Left lobe of liver (tissue), 2 donors: ENCODE data around the gene ADGRD2. TPM values are rescaled to one million over a fixed set of nuclear protein-coding genes. Genes with fewer than 3 reads are reported as not detected.

Source experiments
- ATAC-seq: fragments of 200-7000 bp; cut with Tn5 transposase; one replicate; pipeline ENCODE4 v1.9.1; 2020; ENCODE audit warnings: mild to moderate bottlenecking, moderate library complexity
- DNase-seq: peaks from one replicate; pipeline ENCODE4 v3.0.0-alpha.2; 2020; ENCODE audit warnings: low spot score
- total RNA-seq: library from RNA; stranded (reverse); gene quantifications from one replicate; pipeline ENCODE4 v1.2.1, GENCODE V29; 2021
- donor health status: DM: no; HTN: no; CAD: no; lungs with moderate emphysema.
- donor health status: DM: no; HTN: yes; CAD: no.

The ADGRD2 gene
- total RNA-seq, 1 donor from 2014 or later = not detected

DNA sequence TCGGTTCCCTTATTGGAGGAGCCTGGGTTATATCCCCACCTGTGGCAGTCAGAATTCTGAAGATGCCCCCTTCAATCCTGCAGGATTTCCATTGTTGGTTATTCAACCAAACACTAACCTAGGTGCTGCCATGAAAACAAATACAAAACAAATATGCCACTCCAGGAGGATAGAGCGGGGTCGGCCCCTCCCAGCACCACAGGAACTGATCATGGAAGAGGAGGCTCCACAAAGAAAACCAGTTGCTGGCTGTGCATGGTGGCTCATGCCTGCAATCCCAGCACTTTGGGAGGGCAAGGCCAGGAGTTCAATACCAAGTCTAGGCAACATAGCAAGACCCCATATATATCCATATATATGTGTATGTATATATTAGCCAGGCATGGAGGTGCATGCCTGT lies 13.2 kb upstream of the ADGRD2 start:
- no peak for ATAC-seq

GRCh38 chr9:124438091-124438490 lies 12.2 kb upstream of the ADGRD2 start:
- ATAC-seq = no peak
- DNase-seq = no peak

More for the DNA sequence above, 13.2 kb upstream of the ADGRD2 start:
- no peak for DNase-seq

GRCh38 chr9:124439086-124439485 lies 11.2 kb upstream of the ADGRD2 start:
- DNase-seq (no peak), ATAC-seq (no peak)

DNA sequence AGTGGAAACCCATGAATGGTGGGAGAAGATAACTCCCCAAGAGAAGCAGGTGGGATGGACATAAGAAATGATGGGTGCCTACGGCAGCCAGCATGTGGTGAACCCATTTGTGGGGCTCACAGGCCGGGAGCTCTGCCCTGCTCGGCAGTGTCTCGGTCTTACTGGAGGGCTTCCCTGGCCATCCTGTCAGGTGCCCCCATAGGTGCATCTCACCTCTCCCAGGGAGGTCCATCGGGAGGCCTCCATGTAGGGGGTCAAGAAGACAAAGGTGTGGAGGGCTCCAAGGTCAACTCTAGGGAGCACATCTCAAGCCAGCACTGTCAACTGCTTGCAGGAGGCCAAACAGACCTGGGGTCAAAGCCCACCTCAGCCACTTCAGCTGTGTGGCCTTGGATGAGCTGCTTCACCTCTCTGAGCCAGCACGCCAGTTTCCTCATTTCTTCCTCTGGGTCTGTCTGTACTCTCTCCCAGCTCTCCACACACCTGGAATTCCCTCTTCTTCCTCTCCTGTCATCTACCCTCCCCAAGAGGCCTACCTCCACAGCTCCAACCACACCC lies 10.5 kb upstream of the ADGRD2 start:
- DNase-seq (no peak), ATAC-seq (no peak)

DNA sequence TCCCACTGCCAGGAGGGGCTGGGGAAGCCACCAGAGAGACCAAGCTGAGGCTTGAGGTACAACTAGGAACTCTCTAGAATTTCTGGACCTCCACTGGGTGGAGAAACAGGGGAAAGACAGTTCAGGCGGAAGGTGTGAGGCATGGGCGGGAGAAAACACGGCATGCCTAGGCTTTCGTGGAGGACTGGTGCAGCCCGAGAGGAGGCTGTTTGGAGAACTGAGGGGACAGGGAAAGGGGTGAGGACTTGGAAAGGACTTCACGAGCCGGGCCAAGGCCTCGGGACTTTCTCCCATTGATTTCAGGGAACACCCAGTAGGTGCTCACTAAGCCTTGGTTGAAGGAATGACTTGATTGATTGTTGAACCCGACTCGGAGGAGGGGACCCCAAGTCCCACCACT lies 9.5 kb upstream of the ADGRD2 start:
- DNase-seq = no peak
- ATAC-seq = no peak

- no peak for DNase-seq
- ATAC-seq = no peak
Measured at GRCh38 chr9:124441291-124441690, 9.0 kb upstream of the ADGRD2 start.

DNA sequence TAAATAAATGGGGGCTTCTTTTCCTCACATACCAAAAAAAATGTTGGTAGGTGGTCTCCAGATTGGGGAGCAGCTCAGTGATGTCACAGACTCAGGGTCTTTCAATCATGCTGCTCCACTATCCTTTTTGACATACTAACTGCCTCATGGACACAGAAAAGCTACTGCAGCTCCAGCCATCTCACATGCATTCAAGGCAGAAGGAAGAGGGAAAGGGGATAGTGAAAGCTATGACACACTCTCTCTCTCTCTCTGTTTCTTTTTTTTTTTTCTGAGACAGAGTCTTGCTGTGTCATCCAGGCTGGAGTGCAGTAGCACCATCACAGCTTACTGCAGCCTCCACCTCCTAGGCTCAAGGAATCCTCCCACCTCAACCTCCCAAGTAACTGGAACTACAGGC lies 7.9 kb upstream of the ADGRD2 start:
- ATAC-seq (no peak), DNase-seq (no peak)

- ATAC-seq (no peak), DNase-seq (no peak)
Measured at GRCh38 chr9:124442826-124443225, 7.4 kb upstream of the ADGRD2 start.

- DNase-seq = no peak
- no peak for ATAC-seq
Measured at GRCh38 chr9:124443625-124444024, 6.6 kb upstream of the ADGRD2 start.

GRCh38 chr9:124444166-124444565 lies 6.1 kb upstream of the ADGRD2 start:
- DNase-seq (no peak), ATAC-seq (no peak)

- ATAC-seq (no peak), DNase-seq (no peak)
Measured at GRCh38 chr9:124447297-124447661, 3.0 kb upstream of the ADGRD2 start.

- ATAC-seq = no peak
- DNase-seq = no peak
Measured at GRCh38 chr9:124448019-124448418, 2.2 kb upstream of the ADGRD2 start.

GRCh38 chr9:124449381-124450151 lies 685 bp upstream of the ADGRD2 start:
- ATAC-seq (no peak), DNase-seq (no peak)

DNA sequence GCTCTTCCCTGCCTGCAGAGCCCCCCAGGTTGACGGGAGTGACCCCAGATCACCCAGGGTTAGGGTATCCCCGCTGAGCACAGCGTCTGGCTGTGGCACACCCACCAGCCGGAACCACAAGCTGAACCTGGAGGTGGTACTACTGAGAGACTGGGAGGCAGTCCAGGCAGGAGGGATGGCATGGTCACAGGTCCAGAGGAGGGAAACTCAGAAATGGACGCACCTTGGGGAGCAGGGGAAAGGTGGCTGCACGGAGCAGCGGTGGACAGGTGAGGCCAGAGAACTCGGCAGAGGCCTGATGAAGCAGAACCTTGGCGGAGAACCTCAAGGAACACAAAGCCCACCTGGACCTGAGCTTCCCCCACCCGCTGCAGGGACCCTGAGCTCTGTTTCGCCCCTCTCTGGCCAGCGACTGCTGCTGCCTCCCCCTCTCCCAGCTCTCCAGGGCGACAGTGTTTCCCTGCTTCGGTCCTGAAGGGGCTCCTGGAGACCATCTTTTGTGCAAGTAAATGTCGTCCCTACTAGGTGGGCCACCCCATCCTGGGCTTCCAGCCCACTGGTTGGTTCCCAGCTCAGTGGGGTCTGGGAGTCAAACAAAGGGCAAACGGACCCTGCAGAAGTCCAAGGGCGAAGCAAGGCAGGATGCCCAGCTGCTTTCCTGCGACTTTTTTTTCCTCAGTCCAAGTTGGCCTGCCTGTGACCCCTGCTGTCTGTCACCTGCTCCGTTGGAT lies 845 bp downstream of the ADGRD2 start:
- ATAC-seq = peak; percentile 16
- DNase-seq = no peak

DNA sequence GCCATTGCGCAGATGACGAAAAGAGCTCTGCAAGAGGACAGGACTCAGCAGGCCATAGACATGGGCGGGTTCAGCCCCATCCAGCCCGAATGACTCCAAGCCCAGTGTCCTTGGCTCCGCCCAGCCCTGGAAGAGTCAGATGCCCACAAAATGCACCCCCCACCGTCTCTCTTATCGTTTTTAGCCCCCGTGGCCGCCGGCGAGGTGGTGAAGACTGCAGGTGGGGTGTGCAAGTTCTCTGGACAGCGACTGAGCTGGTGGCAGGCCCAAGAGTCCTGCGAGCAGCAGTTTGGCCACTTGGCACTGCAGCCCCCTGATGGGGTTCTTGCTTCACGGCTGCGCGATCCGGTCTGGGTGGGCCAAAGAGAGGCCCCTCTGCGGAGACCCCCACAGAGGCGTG lies 2.1 kb downstream of the ADGRD2 start:
- no peak for ATAC-seq
- DNase-seq = no peak

GRCh38 chr9:124452841-124453585 lies 2.8 kb downstream of the ADGRD2 start:
- ATAC-seq (no peak), DNase-seq (no peak)

DNA sequence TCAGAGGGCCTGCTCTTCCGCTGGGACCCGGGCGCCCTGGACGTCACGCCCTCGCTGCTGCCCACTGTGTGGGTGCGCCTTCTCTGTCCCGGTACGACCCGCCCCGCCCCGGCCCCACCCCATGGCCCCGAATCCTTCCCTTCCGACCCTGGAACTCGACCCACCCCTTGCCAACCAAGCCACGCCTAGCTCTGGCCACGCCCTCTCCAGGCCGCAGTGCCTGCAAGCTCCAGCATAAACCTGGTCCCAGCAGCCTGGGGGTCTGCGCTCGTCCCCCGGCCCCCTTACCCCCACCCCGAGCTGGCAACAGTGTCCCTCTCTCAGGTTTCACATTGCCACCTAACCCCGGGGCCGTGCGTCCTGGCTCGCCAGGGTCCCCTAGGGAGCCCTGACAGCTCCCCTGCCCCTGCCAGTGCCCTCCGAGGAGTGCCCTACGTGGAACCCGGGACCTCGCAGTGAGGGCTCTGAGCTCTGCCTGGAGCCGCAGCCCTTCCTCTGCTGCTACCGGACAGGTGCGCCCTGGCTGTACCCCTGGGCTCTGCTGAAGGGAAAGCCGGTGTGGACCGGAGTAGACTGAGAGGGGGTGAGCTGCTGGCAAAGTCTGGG lies 3.4 kb downstream of the ADGRD2 start:
- DNase-seq (no peak), ATAC-seq (no peak)

DNA sequence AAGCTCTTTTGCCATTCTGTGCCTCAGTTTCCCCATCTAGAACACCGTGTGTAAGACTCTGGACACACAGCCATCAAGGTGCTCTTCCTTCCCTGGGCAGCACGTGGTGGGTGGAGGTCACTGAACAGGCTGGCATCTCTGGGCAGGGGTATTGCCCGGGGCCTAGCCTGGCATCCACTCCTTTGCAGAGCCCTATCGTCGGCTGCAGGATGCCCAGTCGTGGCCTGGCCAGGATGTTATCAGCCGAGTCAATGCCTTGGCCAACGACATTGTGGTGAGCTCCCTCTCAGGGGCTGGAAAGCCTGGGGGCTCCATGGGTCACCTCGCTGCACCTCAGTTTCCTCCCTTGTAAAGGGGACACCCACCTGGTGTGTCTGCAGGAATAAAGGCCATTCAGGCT lies 4.0 kb downstream of the ADGRD2 start:
- DNase-seq = no peak
- ATAC-seq = no peak

DNA sequence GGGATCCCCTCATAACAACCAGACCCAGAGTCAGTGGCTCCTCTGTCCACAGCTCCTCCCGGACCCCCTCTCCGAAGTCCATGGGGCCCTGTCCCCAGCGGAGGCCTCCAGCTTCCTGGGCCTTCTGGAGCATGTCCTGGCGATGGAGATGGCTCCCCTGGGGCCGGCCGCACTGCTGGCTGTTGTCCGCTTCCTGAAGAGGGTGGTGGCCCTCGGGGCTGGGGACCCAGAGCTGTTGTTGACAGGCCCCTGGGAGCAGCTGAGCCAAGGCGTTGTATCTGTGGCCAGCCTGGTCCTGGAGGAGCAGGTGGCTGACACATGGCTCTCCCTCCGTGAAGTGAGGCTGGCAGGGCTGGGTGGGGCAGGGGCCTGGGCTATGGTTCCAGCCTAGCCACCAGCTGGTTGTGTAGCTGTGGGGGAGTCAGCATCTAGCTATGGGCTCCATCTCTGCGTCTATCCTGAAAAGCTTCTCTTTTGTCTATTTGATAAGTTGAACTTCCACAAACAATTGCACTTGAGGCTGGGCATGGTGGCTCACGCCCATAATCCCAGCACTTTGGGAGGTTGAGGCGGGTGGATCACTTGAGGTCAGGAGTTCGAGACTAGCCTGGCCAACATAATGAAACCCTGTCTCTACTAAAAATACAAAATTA lies 4.7 kb downstream of the ADGRD2 start:
- ATAC-seq (no peak), DNase-seq (no peak)

DNA sequence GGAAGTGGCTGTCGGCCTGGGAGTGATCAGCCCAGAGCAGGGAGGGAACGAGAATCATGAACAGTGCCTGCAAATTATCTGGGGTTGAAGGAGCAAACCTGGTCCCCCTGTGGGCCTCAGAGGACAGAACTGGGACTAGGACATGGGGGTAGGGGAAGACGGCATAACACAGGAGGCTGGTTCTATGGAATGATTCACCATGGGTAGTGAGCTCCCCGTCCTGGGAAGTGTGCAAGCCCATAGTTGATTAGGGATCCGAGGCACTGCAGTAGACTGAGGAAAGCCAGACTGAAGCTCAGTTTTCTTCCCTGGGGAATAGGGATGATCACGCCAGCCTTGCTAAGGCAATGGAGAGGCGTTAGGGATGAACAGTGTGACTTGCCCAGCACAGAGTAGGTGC lies 5.6 kb downstream of the ADGRD2 start:
- ATAC-seq = no peak
- no peak for DNase-seq
